ENCODE measurements around the gene TCF19.

DNA sequence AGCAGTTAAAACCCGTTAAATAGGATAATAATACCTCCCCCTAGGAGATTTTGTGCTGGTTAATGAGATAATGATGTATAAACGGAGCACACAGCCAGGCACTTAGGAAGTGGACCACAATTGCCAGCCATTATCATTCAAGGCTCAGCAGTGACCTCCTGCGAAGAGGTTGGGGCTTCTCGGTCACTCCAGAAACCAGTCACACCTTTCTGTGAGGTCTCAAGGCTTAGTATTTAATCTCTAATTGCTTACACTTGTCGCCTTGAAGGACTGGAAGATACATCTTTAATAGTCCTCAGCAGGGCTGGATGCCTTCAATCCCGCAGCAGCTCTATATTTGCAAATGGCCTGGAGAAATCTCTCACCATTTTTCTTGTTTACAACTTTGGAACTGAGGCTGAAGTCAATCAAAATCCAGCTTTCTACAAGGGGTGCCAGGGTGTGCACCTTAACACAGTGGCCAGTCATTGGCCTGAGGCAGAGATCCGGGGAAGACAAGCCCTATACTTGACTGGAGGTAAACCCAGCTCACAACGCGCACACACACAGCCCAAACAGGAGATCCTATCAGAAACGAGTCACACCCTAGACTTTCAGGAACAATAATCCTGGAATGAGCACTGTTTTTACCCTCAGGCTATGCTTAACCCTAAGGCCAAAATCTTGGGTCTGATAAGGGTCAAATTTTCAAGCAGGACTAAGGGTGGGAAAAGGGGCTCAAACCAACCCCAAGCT, 10.9 kb downstream of the TCF19 start:
- TF ChIP-seq PATZ1 (CRISPR knock-in tag; IDR thresholded peaks at IDR 0.05; ENCODE audit: borderline replicate concordance) (no peak), OSR1 (CRISPR knock-in tag; IDR thresholded peaks at IDR 0.05) (no peak), ZC3H10 (CRISPR knock-in tag; IDR thresholded peaks at IDR 0.05) (no peak), ARNTL (CRISPR knock-in tag; IDR thresholded peaks at IDR 0.05; ENCODE audit: borderline replicate concordance, low read depth) (no peak), CREB5 (CRISPR knock-in tag; IDR thresholded peaks at IDR 0.05; ENCODE audit: low read depth) (no peak), TOX (CRISPR knock-in tag; IDR thresholded peaks at IDR 0.05; ENCODE audit: borderline replicate concordance) (no peak), POU6F1 (CRISPR knock-in tag; IDR thresholded peaks at IDR 0.05; ENCODE audit: borderline replicate concordance, low read depth) (no peak)
- TF ChIP-seq, protein P1, sequence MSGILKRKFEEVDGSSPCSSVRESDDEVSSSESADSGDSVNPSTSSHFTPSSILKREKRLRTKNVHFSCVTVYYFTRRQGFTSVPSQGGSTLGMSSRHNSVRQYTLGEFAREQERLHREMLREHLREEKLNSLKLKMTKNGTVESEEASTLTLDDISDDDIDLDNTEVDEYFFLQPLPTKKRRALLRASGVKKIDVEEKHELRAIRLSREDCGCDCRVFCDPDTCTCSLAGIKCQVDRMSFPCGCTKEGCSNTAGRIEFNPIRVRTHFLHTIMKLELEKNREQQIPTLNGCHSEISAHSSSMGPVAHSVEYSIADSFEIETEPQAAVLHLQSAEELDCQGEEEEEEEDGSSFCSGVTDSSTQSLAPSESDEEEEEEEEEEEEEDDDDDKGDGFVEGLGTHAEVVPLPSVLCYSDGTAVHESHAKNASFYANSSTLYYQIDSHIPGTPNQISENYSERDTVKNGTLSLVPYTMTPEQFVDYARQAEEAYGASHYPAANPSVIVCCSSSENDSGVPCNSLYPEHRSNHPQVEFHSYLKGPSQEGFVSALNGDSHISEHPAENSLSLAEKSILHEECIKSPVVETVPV (CRISPR knock-in tag; IDR thresholded peaks at IDR 0.05): no peak

Measured in SK-N-SH treated with all-trans-retinoic acid at 6 μM for 48 hours (cell line).